ENCODE measurements around the gene TRAF5. TPM values are rescaled to one million over a fixed set of nuclear protein-coding genes. Genes with fewer than 3 reads are reported as not detected.

Gene TRAF5
- total and polyA plus RNA-seq, 2 donors (not counting 3 experiments of a cell fraction or from before 2014, with no cell fraction given), result 8.5 to 17.6 TPM

DNA sequence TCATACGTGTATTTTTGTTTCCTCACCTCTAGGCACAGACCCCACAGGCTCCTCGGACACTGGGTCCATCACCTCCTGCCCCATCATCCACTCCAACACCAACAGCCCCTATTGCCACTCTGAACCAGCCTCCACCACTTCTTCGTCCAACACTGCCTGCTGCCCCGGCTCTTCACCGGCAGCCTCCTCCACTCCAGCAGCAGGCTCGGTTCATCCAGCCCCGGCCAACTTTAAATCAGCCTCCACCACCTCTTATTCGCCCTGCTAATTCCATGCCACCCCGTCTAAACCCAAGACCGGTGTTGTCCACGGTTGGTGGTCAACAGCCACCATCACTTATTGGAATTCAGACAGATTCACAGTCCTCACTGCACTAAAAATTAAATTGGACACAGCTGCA, 13.2 kb upstream of the TRAF5 start:
- H3K27ac ChIP-seq (ENCODE audit: insufficient read depth, low read depth, low read length), result no peak overlapping the region
- POLR2A ChIA-PET, result no interaction called here
- peaks cover 8 to 14% of the 10 kb centered on the region in 2 experiments for H3K36me3 ChIP-seq (ENCODE audit: control insufficient read depth in 2 of 2, extremely low read depth in 1 of 2, insufficient read depth in 2 of 2, low read length in 2 of 2)
- H3K4me1 ChIP-seq (ENCODE audit: control insufficient read depth, extremely low read depth, insufficient read depth, low read length), result peaks cover 12% of the 10 kb centered on the region
- no peaks in the 10 kb centered on the region for H3K9me3 ChIP-seq (replicated peaks; ENCODE audit: control insufficient read depth, insufficient read depth, low read length)
- no peak overlapping the region for H3K4me3 ChIP-seq (replicated peaks in 1 of 3; ENCODE audit: insufficient read depth in 1 of 3, low read depth in 1 of 3, low read length in 3 of 3)
- H2AFZ ChIP-seq (ENCODE audit: low read depth, low read length), result no peak overlapping the region
- peaks cover 6% of the 10 kb centered on the region for H3K9me1 ChIP-seq (replicated peaks; ENCODE audit: control insufficient read depth, extremely low read depth, insufficient read depth, low read length)
- H3K27me3 ChIP-seq (ENCODE audit: control insufficient read depth in 2 of 2, insufficient read depth in 2 of 2, low read length in 2 of 2), result no peaks in the 10 kb centered on the region
- no peaks in the 10 kb centered on the region for H4K20me1 ChIP-seq (replicated peaks; ENCODE audit: control insufficient read depth, extremely low read depth, insufficient read depth, low read length)
- dilution Hi-C loops (cut with MboI; ENCODE audit: extremely low pct_ligation_motif_present, low sequenced_read_pairs) (no loop called here), intact Hi-C loops (cut with micrococcal nuclease) (no loop called here)
- CTCF ChIA-PET, result interaction anchor here (0.8 kb wide), 1 partner anchor 10 kb away, joined by 3 read pairs; no protein-coding TSS in a partner anchor
- no peak for DNase-seq (ENCODE audit: low read depth, low spot score)
- H3K9ac ChIP-seq (replicated peaks; ENCODE audit: extremely low read depth, insufficient read depth, low read length), result no peak overlapping the region
- no peak overlapping the region for H3K4me2 ChIP-seq (ENCODE audit: insufficient read depth, low read length)
- no peaks in the 10 kb centered on the region for H3K79me2 ChIP-seq (ENCODE audit: control insufficient read depth, insufficient read depth, low read length)
- TF ChIP-seq POLR2AphosphoS5 (IDR thresholded peaks at IDR 0.05; ENCODE audit: insufficient read depth, low read depth, low read length) (no peak), POLR2A (IDR thresholded peaks at IDR 0.05; ENCODE audit: low read depth, low read length) (no peak), JUN (IDR thresholded peaks at IDR 0.05; ENCODE audit: borderline replicate concordance, insufficient read depth, insufficient read length, low read depth) (no peak), MYC (IDR thresholded peaks at IDR 0.05; ENCODE audit: low read depth, low read length) (no peak), GATA2 (IDR thresholded peaks at IDR 0.05; ENCODE audit: insufficient read depth, insufficient read length, low read depth, low read length) (no peak), EZH2 (IDR thresholded peaks at IDR 0.05; ENCODE audit: borderline replicate concordance, low read depth, low read length, severe bottlenecking) (no peak), FOS (IDR thresholded peaks at IDR 0.05; ENCODE audit: borderline replicate concordance, insufficient read depth, low read length) (no peak)
- TF ChIP-seq, protein P1, sequence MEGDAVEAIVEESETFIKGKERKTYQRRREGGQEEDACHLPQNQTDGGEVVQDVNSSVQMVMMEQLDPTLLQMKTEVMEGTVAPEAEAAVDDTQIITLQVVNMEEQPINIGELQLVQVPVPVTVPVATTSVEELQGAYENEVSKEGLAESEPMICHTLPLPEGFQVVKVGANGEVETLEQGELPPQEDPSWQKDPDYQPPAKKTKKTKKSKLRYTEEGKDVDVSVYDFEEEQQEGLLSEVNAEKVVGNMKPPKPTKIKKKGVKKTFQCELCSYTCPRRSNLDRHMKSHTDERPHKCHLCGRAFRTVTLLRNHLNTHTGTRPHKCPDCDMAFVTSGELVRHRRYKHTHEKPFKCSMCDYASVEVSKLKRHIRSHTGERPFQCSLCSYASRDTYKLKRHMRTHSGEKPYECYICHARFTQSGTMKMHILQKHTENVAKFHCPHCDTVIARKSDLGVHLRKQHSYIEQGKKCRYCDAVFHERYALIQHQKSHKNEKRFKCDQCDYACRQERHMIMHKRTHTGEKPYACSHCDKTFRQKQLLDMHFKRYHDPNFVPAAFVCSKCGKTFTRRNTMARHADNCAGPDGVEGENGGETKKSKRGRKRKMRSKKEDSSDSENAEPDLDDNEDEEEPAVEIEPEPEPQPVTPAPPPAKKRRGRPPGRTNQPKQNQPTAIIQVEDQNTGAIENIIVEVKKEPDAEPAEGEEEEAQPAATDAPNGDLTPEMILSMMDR (IDR thresholded peaks at IDR 0.05; ENCODE audit: extremely low read depth in 1 of 2, insufficient read depth in 1 of 2, low read depth in 1 of 2, low read length in 2 of 2), result no peak
- TF ChIP-seq, protein P2, sequence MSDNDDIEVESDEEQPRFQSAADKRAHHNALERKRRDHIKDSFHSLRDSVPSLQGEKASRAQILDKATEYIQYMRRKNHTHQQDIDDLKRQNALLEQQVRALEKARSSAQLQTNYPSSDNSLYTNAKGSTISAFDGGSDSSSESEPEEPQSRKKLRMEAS (IDR thresholded peaks at IDR 0.05; ENCODE audit: insufficient read depth, insufficient read length), result no peak
- no TSS peak for BruUV-seq (replicated peaks)
- FAIRE-seq, result no peak

Data from endothelial cell of umbilical vein (primary cell).